ENCODE results near the gene S1PR1. TPM values are rescaled to one million over a fixed set of nuclear protein-coding genes. Genes with fewer than 3 reads are reported as not detected.

Gene S1PR1
- polyA plus RNA-seq, 2 donors = 2.4 to 6.0 TPM

- Histone ChIP-seq H3K4me3 (ENCODE audit: low read depth in 1 of 2, low read length in 2 of 2) (no peak overlapping the region), H3K27ac (ENCODE audit: low read depth in 2 of 2, low read length in 1 of 2) (no peak overlapping the region), H3K36me3 (ENCODE audit: control insufficient read depth in 2 of 2, insufficient read depth in 2 of 2, low read length in 1 of 2) (no peaks in the 10 kb centered on the region), H3K9me3 (ENCODE audit: control insufficient read depth in 2 of 2, insufficient read depth in 1 of 2, low read depth in 1 of 2, low read length in 1 of 2) (no peaks in the 10 kb centered on the region), H3K27me3 (ENCODE audit: control insufficient read depth in 1 of 2, insufficient read depth in 2 of 2, low read length in 2 of 2) (no peaks in the 10 kb centered on the region), H3K4me1 (ENCODE audit: control insufficient read depth in 2 of 2, insufficient read depth in 2 of 2, low read length in 1 of 2) (no peaks in the 10 kb centered on the region)
- 77 to 78% methylated on average over 5 of the region's 5 CpGs for WGBS, 2 donors
Measured at GRCh38 chr1:101284622-101285218, 47.9 kb downstream of the S1PR1 start.

DNA sequence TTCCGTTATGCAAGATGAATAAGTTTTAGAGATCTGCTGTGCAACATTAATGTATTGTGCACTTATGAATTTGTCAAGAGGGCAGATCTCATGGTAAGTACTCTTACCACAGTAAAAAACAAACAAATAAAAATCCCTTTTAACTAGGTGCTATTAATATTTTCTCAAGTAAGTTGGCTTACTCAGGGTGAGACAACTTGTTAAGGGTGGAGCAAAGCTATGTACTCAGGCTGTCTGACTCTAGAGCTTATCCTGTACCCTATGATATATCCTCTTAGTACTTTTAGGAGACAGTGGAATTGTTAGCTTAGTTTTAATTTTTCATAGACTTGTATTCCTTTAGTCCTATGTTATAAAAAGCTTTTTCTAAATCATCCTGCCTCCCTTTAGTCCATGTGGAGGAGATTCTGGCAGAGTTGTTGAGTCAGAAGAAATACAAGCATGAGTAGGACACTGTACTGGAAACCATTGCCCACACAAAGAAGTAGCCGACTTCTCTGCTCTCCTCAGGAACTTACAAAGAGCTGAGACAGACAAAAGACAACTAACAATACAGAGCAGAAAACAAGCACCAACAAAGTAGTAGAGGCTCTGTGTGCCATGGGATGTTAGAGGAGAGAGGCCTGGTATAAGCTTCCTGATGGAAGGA, 49.2 kb downstream of the S1PR1 start:
- Histone ChIP-seq H3K4me3 (ENCODE audit: low read depth in 1 of 2, low read length in 2 of 2) (no peak overlapping the region), H3K4me1 (ENCODE audit: control insufficient read depth in 2 of 2, insufficient read depth in 2 of 2, low read length in 1 of 2) (no peaks in the 10 kb centered on the region), H3K9me3 (ENCODE audit: control insufficient read depth in 2 of 2, insufficient read depth in 1 of 2, low read depth in 1 of 2, low read length in 1 of 2) (no peaks in the 10 kb centered on the region), H3K27me3 (ENCODE audit: control insufficient read depth in 1 of 2, insufficient read depth in 2 of 2, low read length in 2 of 2) (no peaks in the 10 kb centered on the region), H3K27ac (ENCODE audit: low read depth in 2 of 2, low read length in 1 of 2) (no peak overlapping the region), H3K36me3 (ENCODE audit: control insufficient read depth in 2 of 2, insufficient read depth in 2 of 2, low read length in 1 of 2) (no peaks in the 10 kb centered on the region)
- WGBS, 2 donors = 76 to 85% methylated on average over 2 of the region's 2 CpGs

DNA sequence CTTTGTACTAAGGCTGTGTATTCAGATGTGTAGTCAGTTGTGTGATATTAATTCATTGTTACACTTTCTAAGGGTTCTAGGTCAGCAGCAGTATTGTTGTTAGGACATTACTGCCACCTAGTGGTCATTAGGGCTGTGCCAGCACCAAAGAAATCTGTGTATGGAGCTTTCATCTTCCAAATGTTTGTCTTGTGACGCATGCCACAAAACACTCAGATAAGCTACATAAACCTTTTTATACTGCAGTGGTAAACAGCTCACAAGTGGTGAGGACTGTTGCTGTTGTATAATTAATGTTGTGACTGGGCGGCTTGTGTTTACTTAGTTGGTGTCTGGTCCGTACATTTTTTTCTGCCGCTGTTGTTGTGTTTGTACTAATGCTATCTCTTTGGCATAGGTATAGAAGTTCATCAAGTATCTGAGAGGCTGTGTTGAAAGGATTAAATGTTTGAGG, 51.7 kb downstream of the S1PR1 start:
- no peak overlapping the region for H3K27ac ChIP-seq (ENCODE audit: low read depth in 2 of 2, low read length in 1 of 2)
- H3K4me1 ChIP-seq (ENCODE audit: control insufficient read depth in 2 of 2, insufficient read depth in 2 of 2, low read length in 1 of 2) = no peaks in the 10 kb centered on the region
- no peaks in the 10 kb centered on the region for H3K36me3 ChIP-seq (ENCODE audit: control insufficient read depth in 2 of 2, insufficient read depth in 2 of 2, low read length in 1 of 2)
- 23 to 27% methylated on average over 4 of the region's 4 CpGs for WGBS, 2 donors
- no peaks in the 10 kb centered on the region for H3K27me3 ChIP-seq (ENCODE audit: control insufficient read depth in 1 of 2, insufficient read depth in 2 of 2, low read length in 2 of 2)
- H3K9me3 ChIP-seq (ENCODE audit: control insufficient read depth in 2 of 2, insufficient read depth in 1 of 2, low read depth in 1 of 2, low read length in 1 of 2) = no peaks in the 10 kb centered on the region
- H3K4me3 ChIP-seq (ENCODE audit: low read depth in 1 of 2, low read length in 2 of 2) = no peak overlapping the region

GRCh38 chr1:101290119-101290921, 53.5 kb downstream of the S1PR1 start:
- H3K36me3 ChIP-seq (ENCODE audit: control insufficient read depth in 2 of 2, insufficient read depth in 2 of 2, low read length in 1 of 2) = no peaks in the 10 kb centered on the region
- no peak overlapping the region for H3K4me3 ChIP-seq (ENCODE audit: low read depth in 1 of 2, low read length in 2 of 2)
- H3K27me3 ChIP-seq (ENCODE audit: control insufficient read depth in 1 of 2, insufficient read depth in 2 of 2, low read length in 2 of 2) = no peaks in the 10 kb centered on the region
- no peaks in the 10 kb centered on the region for H3K9me3 ChIP-seq (ENCODE audit: control insufficient read depth in 2 of 2, insufficient read depth in 1 of 2, low read depth in 1 of 2, low read length in 1 of 2)
- 68 to 74% methylated on average over 6 of the region's 6 CpGs for WGBS, 2 donors
- H3K4me1 ChIP-seq (ENCODE audit: control insufficient read depth in 2 of 2, insufficient read depth in 2 of 2, low read length in 1 of 2) = no peaks in the 10 kb centered on the region
- no peak overlapping the region for H3K27ac ChIP-seq (ENCODE audit: low read depth in 2 of 2, low read length in 1 of 2)

Other genes starting within 250 kb of the S1PR1 start
- gene DPH5, start 211.2 kb upstream of the S1PR1 start, polyA plus RNA-seq = 10 to 100 TPM; 18.3 to 19.5 TPM